ENCODE data around the gene PLA2G2E. TPM values are rescaled to one million over a fixed set of nuclear protein-coding genes. Genes with fewer than 3 reads are reported as not detected.
"Not testable (repeated sequence)": the region's sequence is repeated elsewhere in the genome, so short reads cannot be mapped to it uniquely, and the experiment has no call there.

The PLA2G2E gene
- total RNA-seq, 1 donor from 2014 or later = not detected

DNA sequence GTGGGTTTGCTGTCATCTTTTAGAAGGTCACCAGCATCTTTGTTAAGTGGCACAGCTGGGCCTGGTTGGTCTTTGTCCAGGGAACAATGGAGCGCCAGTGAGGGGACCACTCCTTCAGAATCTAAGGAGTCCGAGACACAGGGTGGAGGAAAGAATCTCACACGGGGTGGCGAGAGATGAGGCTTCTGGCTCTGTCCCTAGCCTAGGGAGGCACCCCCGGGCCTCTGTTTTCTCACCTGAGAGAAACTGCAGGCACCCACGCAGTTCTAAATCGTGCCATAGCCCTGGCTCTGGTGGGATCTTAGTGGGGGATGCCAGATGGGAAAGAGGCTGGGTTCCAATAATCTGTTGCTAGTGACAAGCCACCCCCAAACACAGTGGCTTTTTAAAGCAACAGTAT lies 10.9 kb upstream of the PLA2G2E start:
- DNase-seq (ENCODE audit: low spot score in 2 of 2) = no peak
- no peak for FAIRE-seq

DNA sequence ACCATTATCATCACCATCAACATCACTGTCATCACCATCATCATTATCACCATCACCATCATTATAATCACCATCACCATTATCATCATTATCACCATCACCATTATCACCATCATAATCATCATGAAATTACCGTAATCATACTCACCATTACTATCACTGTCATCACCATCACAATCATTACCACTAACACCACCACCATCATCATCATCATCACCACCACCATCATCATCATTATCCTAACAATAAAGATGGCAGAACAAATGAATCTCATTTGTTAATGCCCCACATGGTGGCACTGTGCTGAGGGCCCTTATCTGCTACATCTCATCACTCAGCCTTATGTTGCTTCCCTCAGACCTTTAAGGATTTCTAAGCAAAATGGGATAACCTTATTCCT lies 9.4 kb upstream of the PLA2G2E start:
- no peak for FAIRE-seq
- no peak for DNase-seq (ENCODE audit: low spot score in 2 of 2)

DNA sequence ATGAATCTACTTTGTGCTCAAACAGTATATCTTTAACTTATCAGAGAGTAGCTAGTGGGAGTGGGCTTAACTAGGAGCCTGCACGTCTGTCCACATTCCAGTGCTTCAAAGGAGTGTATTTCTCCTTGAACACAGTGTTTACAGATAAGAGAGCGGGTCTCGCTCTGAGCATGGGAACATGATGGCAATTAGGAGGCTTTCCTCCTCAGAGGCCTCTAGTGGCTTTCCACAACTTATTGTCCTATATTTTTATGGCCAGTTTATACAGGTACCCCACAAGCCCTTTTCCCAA lies 3.7 kb upstream of the PLA2G2E start:
- FAIRE-seq; DNase-seq (ENCODE audit: low spot score in 2 of 2): not testable (repeated sequence)

DNA sequence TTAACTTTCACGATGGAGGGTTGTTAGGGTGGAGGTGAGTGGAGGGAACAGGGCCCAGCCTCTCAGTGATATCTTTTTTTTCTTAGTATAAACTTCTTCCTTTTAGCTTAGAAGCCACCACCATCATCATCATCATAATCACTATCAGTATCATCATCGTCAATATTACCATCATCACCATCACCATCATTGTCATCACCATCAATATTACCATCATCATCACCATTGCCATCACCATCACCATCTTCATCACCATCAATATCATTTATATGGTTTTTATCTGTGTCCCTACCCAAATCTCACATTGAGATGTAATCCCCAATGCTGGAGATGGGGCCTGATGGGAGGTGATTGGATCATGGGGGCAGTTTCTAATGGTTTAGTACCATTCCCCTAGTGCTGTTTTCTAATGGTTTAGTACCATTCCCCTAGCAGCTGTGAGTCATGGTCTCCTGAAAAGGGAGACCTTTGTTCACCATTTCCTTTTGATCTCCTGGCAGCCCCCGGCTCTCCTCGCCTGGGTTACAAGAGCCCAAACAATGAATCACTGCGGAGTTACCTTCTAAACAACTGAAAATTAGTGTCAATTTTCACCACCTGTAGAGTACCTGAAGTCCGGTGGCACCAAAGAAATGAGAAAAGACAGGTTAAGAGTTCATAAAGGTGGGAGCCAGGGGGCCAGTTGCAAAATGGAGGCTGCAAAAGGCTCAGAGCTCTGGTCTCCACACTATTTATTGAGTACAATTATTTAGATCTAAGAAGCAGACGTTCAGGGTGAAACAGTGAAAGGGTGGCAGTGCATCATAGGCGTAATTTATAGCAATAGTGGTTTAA lies 3.1 kb upstream of the PLA2G2E start:
- no peak for DNase-seq (ENCODE audit: low spot score in 2 of 2)
- FAIRE-seq = no peak

DNA sequence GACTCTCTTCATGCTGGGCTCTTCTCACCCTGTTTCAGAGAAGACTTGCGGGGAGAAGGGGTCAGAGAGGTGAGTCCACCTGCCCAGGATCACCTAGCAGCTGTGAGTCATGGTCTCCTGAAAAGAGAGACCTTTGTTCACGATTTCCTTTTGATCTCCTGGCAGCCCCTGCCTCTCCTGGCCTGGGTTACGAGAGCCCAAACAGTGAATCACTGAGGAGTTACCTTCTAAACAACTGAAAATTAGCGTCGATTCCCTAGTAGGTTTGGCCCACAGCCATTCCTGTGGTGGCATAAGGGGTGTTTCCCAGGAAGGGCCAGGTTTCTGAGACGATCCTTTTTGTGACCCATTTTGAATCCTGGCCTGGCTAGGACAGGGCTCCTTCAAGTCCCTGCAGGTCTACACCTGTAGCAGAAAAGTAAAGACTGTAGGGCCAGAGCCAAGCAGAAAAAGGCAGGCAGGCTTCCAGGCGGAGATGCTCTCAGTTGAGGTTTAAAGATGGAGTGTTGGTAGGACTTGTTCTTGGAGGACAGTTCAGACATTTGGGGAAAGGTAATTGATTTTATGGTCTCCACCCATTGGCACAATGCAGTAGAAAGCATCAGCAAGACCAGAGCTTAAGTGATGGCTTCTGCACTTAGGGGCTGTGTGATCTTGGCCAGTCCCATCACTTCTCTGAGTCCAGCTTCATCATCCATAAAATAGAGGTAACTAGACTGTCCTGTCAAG lies 2.1 kb upstream of the PLA2G2E start:
- DNase-seq (ENCODE audit: low spot score in 2 of 2) = no peak
- FAIRE-seq = no peak

DNA sequence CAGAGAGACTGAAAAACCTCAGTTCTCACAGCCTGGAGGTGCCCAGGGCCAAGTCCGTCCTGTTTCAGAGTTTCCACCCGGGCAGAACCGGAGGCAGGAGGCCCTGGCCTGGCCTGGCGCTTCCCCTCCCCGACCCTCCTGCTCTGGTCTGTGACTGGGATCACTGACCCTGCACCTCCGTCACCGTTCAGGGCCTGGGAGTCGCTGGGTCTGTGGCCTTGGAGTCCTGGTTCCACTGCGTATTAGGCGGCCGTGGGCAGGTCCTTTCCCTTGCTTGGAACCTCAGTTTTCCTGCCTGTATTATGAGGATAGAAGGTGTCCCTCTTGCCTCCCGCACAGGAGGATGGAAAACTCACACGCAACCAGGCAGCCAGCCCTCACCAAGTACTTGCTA lies 533 bp upstream of the PLA2G2E start:
- no peak for DNase-seq (ENCODE audit: low spot score in 2 of 2)
- FAIRE-seq = no peak

DNA sequence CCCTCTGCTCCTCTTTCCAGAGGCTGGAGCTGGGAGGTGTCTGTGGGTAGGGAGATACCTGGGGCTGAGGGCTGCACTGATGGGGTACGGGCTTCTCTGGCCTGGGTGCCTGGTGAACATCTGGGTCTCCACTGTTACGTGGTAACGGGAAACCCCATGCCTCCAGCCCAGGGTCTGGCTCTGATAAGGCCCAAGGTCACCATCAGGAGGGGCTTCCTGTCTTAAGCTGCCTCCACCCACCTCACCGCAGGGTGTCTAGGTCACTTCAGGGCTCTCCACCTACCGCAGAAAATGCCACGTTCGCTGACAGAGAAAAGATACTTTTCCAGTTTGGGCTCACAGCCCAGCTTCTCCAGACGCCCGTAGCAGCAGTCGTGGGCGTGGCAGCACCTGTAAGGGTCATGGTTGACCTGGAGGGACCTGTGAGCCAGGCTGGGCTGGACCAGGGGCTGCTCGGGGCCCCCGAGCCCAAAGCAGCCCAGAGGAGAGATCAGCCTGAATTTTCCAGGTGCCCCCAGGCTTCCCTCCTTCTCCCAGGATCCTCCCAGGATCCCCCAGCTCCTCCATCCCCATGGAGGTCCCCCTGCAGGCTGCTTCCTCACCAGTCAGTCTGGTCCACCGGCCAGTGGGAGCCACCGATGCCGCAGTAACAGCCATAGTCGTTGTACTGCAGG lies 1.3 kb downstream of the PLA2G2E start:
- FAIRE-seq = no peak
- DNase-seq (ENCODE audit: low spot score in 2 of 2) = no peak

DNA sequence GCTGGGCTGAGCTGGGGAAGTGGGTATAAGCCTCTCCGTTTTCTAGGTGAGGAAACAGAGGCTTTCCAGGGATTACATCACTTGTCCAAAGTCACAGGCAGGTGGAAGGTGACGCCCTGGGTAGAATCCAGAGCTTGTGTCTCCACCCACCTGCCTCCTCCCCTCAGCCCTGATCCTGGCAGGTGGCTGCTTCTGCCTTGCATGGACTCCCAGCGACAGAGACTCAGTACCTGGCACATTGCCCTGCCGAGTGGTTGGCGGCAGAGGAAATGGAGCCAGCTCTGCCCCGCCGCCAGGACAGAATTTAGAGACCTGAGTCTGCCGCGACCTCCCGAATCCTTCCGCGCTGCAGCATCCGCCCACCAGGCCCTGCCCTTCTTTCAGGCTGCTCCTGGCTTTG lies 2.1 kb downstream of the PLA2G2E start:
- FAIRE-seq = no peak
- DNase-seq (ENCODE audit: low spot score in 2 of 2) = no peak

DNA sequence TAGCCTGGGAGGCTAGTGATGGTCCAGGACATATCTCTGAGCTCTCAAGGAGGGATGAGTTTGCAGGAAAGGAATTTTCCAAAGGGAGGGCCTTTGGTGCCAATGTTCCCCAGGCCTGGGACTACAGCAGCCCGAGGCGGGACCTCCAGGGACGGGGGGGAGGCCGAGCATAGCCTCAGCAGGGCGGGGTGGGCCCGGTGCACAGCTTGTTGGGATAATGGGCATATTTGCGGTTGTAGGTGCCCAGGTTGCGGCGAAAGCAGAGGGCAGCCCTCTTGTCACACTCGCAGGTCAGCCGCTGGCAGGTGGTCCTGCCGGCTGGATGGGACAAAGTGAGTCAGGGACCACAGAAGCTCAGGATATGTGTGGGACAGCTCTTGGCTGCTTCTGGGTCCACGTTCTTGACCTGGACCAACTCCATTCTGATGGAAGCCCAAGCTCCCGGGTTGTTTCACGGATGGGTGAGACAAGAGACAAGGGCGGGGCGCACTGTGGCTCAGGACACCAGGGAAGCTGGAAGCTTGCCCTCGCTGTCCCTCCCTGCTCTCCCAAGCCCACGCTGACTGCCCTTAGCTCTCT lies 3.2 kb downstream of the PLA2G2E start:
- FAIRE-seq (no peak), DNase-seq (ENCODE audit: low spot score in 2 of 2) (no peak)

DNA sequence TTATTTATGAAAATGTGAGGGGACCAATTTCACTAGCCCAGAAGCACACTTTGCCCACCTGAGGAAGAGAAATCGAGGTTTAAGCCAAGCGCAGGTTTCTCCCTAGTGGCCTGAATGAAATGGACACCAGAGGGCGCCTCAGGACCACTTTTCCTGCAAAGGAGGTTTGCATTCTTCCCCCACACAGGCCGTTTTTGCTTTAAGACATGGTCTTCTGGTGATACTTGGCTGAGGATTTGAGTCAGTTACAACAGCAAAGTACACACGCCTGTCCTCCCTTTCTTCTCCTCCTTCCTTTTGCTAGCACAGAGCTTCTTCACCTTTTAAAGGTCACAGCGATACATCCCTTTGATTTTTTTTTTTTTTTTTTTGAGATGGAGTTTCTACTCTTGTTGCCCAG lies 5.4 kb downstream of the PLA2G2E start:
- DNase-seq (ENCODE audit: low spot score in 2 of 2) (peak; percentile 67 to 84), FAIRE-seq (no peak)

DNA sequence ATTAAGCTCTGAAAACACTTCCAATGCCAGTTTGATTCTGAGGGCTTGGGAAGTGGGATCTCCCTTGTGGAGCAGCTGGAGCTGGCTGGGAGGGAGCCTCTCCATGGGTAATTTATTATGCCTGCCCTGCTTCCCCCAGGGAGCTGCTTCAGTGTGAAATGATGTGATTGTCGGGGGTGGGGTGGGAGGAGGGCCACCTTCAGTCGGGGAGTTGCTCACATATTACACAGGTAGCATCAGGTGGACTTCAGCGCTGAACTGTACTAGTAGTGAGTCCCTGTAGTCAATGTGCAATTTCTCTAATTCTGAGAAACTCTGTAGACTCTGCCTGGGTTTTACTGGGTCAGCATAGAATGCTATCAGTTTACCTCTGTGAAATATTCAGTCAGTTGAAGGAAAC lies 12.8 kb downstream of the PLA2G2E start:
- no peak for DNase-seq (ENCODE audit: low spot score in 2 of 2)
- no peak for FAIRE-seq

DNA sequence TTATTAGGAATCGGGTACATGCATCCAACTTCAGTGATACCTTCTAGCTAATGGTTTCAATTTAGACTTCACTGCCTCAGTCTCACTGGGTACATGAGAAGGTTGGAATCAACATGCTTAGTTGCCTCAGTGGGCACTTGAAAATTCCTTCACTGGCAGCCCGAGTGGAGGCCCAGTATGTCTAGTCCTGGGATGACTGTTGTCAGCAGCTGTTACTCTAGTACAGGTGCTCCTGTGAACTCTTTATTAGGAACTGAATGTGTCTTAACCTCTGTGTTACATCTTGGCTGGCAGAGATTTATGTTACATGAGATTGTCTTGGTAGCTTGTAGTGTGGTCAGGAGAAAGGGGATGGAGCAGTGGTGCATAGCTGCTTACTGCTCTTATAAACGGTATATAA lies 13.4 kb downstream of the PLA2G2E start:
- DNase-seq (ENCODE audit: low spot score in 2 of 2) (no peak), FAIRE-seq (no peak)

DNA sequence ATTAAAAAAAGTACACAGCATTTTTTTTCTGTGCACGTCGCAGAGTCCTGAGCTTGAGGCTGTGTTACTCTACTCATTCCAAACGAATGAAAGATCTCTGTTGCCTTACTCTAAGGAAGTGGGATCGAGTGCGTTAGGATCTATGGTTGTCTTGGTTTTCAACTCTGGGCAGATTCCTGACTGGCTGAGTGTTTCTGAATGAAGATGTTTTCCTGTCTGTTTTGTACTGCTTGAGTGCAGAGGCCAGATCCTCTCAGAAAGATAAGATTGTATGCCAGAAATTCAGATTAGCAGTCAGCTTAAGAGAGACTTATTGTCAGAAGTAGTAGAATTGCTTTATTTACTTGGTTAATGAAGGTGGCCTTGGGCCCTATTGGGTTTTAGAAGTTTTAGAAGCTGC lies 14.0 kb downstream of the PLA2G2E start:
- no peak for DNase-seq (ENCODE audit: low spot score in 2 of 2)
- FAIRE-seq = no peak

DNA sequence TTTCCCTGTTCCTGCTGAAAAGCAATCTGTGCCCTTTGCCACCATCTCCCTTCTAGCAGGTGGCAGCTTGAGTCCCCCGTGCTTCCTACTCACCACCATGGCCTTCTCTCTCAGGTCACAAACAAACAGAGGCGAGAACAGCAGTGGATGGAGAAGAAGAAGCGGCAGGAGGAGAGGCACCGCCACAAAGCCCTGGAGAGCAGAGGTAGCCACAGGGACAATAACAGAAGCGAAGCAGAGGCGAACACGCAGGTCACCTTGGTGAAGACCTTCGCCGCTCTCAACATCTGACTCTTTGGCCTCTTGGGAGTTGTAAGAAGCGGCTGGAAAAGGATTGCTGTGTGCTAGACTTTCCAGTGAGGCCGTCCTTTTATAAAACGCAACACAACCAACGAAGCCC lies 16.0 kb downstream of the PLA2G2E start:
- DNase-seq (ENCODE audit: low spot score in 2 of 2) (no peak), FAIRE-seq (no peak)

DNA sequence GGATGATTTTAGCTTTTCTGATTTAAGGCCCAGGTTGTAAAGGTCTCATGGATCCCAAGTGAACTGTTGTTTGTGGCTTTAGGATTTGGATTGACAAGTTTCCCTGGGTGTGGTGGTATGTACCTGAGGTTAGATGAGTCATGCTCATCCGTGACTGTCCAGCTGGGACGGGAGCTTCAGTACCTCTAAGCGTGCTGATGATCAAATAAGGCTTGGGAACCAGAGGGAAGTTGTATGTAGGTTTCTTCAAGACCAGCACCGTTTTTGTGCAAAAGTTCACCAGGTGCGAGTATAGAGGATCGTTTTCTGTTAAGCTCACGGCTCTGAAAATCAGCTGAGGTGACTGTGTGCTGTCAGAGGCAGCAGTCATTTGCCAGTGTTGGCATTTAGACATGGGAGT lies 19.8 kb downstream of the PLA2G2E start:
- FAIRE-seq = no peak
- no peak for DNase-seq (ENCODE audit: low spot score in 2 of 2)

DNA sequence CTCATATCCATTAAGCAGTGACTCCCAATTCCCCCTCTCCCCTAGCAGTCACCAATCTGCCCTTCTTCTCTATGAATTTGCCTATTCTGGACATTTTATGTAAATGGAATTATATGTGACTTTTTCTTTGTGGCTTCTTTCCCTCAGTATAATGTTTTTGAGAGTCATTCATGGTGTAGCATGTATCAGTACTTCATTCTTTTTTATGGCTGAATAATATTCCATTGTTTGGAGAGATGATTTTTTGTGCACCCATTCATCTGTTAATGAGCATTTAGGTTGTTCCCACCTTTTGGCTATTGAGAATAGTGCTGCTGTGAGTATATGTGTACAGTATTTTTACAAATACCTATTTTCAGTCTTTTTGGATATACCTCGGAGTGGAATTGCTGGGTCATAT lies 21.8 kb downstream of the PLA2G2E start:
- DNase-seq (ENCODE audit: low spot score in 2 of 2) (no peak), FAIRE-seq (no peak)

DNA sequence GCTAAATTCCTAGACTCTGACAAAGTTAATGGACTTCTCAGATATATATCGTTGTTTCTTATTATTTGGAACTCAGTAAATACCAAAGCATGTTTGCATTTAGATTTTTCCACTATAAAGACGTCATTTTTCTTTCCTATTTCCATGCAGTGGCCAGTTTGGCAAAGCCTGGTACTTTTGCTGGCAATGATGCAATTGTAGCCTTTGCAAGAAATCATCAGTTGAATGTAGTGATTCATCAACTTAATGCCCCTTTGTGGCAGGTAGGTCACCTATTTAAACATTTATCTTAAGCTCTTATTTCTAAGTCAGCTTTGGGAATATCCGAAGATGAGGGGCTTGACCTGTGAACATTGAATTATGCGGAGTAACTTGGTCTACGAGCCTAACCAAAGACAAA lies 29.2 kb downstream of the PLA2G2E start:
- DNase-seq (ENCODE audit: low spot score in 2 of 2) (no peak), FAIRE-seq (no peak)

DNA sequence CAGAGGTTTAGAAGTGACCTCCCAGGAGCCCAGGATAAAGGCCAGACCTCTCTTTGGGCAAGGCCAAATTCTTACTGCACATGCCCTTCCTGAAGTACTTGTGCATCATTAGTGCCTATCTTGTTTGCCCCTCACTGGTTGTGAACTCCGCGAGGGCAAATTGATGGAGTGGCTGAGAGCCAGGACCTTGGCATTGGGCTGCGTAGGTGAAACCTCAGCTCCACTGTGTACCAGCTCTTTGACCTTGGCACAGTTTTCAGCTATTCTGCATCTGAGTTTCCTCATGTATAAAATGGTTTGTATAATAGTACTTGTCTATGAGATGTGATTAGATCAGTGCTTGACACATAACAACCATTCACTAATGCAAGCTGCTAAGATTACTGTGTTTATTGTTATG lies 29.7 kb downstream of the PLA2G2E start:
- FAIRE-seq = no peak
- DNase-seq (ENCODE audit: low spot score in 2 of 2) = no peak

DNA sequence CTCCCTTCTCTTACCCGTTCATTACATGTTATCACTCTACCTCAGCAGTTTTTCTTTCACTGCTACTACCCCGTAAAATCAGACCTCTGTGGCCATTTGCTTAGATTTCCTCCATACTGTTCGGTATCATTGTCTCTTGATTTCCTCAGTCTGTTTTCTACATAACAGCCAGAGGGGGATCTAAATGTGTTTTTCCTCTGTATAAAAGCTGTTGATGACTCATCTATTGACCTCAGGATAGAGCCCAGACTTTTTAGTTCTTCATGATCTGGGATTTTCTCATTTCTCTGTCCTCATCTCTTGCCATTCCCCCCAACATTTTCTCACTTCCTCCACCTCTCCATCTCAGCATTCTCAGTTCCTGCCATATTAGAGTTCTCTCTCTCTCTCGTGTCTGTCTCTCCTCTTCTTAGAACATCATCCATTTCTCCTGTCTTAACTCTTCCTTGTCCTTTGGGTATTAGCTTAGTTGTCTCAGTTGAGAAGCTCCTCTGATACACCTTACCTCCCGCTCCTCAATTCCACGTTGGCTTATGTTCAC lies 30.7 kb downstream of the PLA2G2E start:
- no peak for FAIRE-seq
- DNase-seq (ENCODE audit: low spot score in 2 of 2) = no peak

DNA sequence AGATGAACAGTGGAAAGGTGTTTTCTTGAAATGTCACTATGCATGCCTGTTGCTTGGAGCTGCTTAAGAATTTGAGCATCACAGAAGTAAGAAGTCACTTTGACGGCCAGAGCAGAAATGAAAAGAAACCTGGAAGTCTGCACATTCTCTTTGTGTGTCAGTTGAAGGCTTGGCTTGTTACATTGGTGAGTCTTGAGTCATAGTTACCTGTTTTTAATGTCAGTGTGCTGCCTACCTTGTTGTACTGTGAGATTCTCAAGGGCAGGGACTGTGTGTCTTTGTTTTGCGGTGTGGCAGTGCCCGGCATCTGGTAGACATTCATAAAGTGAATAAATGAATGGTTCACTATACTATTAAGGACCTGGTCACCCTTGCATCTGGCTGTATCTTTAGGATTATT lies 31.3 kb downstream of the PLA2G2E start:
- no peak for FAIRE-seq

DNA sequence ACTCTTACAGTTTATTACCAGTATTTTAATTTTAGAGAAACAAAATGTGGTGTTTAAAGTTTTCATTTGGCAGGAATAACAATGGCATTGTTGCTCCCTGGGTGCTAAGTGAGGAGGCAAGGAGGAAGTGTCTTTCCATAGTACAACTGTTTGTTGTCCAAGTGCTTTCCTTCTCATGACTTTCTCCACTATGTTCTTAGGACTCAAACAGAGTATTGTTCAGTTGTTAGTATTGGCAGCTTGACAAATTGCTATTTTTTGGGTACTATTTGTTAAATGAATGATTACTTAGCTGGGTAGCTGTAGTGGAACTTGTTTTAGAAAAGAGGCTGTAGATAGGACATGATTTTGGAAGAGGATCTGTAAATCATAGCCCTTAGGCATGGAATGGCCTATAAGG lies 33.8 kb downstream of the PLA2G2E start:
- DNase-seq (ENCODE audit: low spot score in 2 of 2) (no peak), FAIRE-seq (no peak)

More for the DNA sequence above, 31.3 kb downstream of the PLA2G2E start:
- DNase-seq (ENCODE audit: low spot score in 2 of 2) = no peak

Measured in frontal cortex (tissue), 4 donors.